NB4 (cell line): ENCODE measurements around the gene SWT1.

ENCODE experiments used
- DNase-seq: peaks from one replicate; pipeline ENCODE4 v3.0.0; 2010; ENCODE audit warnings: low read depth
- H3K4me3 ChIP-seq: one replicate; pipeline ENCODE4 v1.5.1; 2011; ENCODE audit warnings: mild to moderate bottlenecking, low read depth, low read length, moderate library complexity
- MYC ChIP-seq: IDR thresholded peaks from 2 replicates; pipeline ENCODE4 v1.6.1; 2011; ENCODE audit warnings: low read depth, low read length
- POLR2A ChIP-seq: IDR thresholded peaks from 2 replicates; pipeline ENCODE4 v1.6.1; 2011; ENCODE audit warnings: mild to moderate bottlenecking; ENCODE audit not compliant: insufficient read length; ENCODE audit errors: extremely low read depth
- TF ChIP-seq, protein P1 (sequence below): IDR thresholded peaks from 2 replicates; pipeline ENCODE4 v1.6.1; 2011; ENCODE audit warnings: low read depth, low read length
- TF ChIP-seq, protein P2 (sequence below): IDR thresholded peaks from one replicate; pipeline ENCODE4 v1.5.1; 2012; ENCODE audit warnings: low read depth, low read length

SWT1 gene

DNA sequence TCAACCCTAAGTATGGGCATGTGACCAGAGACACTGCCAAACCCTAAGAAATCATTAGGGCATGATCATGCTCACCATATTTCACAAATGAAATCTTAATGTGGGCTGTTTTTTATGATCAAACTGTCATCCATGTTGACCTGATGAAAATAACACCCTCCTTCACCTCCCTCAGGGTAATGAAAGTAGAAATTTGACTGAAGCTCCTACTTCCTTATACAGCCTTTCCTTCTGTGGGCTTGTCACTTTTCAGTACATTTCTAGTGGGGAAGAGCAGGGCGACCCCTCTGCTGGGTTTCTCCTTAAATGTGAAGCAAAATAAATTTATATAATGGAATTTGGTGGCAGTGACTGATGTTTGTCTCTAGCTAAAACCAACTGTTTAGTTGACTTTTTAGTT lies 134.2 kb downstream of the SWT1 start:
- no peak for DNase-seq
- TF ChIP-seq MYC (no peak), POLR2A (no peak)
- TF ChIP-seq, protein P1, sequence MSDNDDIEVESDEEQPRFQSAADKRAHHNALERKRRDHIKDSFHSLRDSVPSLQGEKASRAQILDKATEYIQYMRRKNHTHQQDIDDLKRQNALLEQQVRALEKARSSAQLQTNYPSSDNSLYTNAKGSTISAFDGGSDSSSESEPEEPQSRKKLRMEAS: no peak
- TF ChIP-seq, protein P2, sequence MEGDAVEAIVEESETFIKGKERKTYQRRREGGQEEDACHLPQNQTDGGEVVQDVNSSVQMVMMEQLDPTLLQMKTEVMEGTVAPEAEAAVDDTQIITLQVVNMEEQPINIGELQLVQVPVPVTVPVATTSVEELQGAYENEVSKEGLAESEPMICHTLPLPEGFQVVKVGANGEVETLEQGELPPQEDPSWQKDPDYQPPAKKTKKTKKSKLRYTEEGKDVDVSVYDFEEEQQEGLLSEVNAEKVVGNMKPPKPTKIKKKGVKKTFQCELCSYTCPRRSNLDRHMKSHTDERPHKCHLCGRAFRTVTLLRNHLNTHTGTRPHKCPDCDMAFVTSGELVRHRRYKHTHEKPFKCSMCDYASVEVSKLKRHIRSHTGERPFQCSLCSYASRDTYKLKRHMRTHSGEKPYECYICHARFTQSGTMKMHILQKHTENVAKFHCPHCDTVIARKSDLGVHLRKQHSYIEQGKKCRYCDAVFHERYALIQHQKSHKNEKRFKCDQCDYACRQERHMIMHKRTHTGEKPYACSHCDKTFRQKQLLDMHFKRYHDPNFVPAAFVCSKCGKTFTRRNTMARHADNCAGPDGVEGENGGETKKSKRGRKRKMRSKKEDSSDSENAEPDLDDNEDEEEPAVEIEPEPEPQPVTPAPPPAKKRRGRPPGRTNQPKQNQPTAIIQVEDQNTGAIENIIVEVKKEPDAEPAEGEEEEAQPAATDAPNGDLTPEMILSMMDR: no peak
- no peak overlapping the region for H3K4me3 ChIP-seq

DNA sequence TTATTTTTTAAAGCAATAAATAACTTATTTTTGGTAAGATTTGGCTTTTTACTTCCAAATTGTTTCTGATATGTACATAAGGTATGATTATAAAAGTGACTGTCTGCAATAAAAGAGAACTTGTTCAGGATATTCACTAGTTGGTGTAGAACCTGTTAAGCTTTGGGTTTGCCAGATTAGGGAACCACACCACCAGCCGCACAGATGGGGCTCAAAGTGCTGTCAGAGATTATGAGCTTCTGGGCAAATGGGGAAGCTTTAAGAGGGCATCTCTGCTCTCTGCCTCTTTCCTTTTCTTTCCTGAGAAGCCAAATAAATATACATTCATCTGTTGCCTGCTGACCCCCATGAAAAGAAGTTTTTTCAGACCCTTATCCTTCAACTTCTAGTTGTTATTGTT lies 134.7 kb downstream of the SWT1 start:
- TF ChIP-seq, protein P2: no peak
- TF ChIP-seq MYC (no peak), POLR2A (no peak)
- TF ChIP-seq, protein P1: no peak
- peak; percentile 44 for DNase-seq
- no peak overlapping the region for H3K4me3 ChIP-seq

DNA sequence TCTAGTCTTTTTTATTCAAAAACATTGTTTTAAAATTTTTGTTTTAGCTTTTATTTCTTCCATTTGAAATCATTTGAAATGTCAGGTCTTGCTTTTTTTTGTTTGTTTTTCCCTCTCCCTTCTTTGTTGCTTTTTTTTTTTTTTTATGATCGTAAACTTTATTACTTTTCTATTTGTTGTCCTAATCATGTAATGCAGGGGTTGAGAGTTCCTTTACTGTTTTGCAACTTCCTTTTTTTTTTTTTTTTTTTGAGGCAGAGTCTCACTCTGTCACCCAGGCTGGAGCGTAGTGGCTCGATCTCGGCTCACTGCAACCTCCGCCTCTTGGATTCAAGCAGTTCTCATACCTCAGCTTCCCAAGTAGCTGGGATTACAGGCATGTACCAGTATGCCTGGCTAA lies 135.3 kb downstream of the SWT1 start:
- TF ChIP-seq, protein P2: no peak
- TF ChIP-seq MYC (no peak), POLR2A (no peak)
- TF ChIP-seq, protein P1: no peak
- H3K4me3 ChIP-seq: no peak overlapping the region
- DNase-seq: peak; percentile 32

DNA sequence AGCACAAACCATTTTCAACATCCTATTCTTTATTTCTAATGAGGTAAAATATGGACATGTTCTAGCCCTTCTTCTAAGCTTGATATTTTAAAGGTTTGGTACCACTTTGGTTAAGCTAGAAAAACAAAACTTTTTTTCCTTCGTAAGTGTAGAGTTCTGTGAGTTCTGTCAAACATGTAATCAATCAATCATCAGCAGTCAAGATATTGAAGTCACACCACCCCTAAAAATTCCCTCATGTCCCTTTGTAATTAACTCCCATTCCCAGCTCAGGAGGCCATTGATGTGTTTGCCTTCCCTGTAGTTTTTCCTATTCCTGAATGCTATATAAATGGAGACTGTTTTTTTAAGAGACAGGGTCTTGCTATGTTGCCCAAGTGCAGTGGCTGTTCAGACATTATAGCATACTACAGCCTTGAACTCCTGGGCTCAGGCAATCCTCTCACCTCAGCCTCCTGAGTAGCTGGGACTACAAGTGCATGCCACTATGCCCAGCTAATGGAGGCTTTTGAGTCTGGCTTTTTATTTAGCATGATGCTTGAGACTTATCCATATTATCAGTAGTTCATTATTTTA lies 137.1 kb downstream of the SWT1 start:
- no peak overlapping the region for H3K4me3 ChIP-seq
- no peak for DNase-seq
- TF ChIP-seq, protein P1: no peak
- TF ChIP-seq POLR2A: no peak
- no peak for TF ChIP-seq MYC
- TF ChIP-seq, protein P2: no peak

DNA sequence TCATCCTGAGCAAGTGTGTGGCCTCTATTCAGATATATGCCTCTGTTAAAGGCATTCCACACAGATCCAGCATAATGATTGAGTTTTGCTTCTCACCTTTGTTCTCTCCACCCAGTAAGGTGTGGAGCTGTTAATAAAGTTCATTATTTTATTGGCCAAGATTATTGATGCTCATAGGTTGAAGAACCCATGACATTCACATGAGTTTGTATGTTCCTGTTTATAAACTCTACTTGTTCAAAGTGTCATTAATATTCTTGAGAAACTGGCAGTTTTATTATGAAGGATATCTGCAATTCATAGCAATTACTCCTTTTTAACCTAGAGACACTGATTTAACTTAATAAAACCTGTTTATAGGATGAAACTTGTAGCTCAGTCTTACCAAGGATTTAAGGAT lies 138.1 kb downstream of the SWT1 start:
- H3K4me3 ChIP-seq: no peak overlapping the region
- DNase-seq: no peak
- TF ChIP-seq, protein P1: no peak
- TF ChIP-seq, protein P2: no peak
- no peak for TF ChIP-seq POLR2A
- no peak for TF ChIP-seq MYC

DNA sequence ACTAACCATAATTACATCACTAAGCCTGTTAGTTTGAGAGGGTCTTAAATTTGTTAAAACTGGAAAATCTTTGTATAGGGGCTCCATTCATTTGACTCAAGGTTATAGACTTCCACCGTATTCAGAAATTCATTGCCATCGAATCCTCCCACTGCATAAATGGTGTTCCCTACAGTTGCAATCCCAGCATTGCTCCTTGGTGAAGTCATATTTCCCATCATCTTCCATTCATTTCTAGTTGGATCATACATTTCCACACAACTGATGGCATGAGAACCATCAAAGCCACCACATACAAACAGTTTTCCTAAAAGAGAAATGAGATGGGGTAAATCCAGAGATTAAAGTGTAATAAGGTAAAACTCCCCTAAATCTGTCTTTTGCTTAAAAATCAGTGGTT lies 141.0 kb downstream of the SWT1 start:
- DNase-seq: no peak
- TF ChIP-seq POLR2A (no peak), MYC (no peak)
- TF ChIP-seq, protein P2: no peak
- TF ChIP-seq, protein P1: no peak
- H3K4me3 ChIP-seq: no peak overlapping the region
